Measurements from ENCODE around the gene ST6GALNAC1.

- no peak for TF ChIP-seq GATA2 (IDR thresholded peaks at IDR 0.05; ENCODE audit: low read depth, low read length)
- no peak for TF ChIP-seq GATA3 (IDR thresholded peaks at IDR 0.05; ENCODE audit: low read depth, low read length)
Measured at GRCh38 chr17:76685846-76686245, 42.3 kb upstream of the ST6GALNAC1 start.
